Gastrocnemius medialis (tissue), 4 donors: ENCODE results near the gene GAGE12D.
"Not testable (repeated sequence)": the region's sequence is repeated elsewhere in the genome, so short reads cannot be mapped to it uniquely, and the experiment has no call there.

Source experiments
- POLR2A ChIP-seq, 2 donors: fragments of 450-650 bp; IDR thresholded peaks; one replicate each; pipeline ENCODE4 v1.6.1; 2017; ENCODE audit warnings: antibody characterized with exemption in 2 of 2, mild to moderate bottlenecking in 2 of 2, moderate library complexity in 2 of 2
- TF ChIP-seq, protein P1 (sequence below), 5 experiments: fragments of 450-650 bp in 3 of 5; fragments of 200-600 bp in 2 of 5; sonication (generic) in 2 of 5; IDR thresholded peaks in 4 of 5; conservative IDR thresholded peaks in 1 of 5; 1 replicate in 4 of 5; 2 replicates in 1 of 5; pipeline ENCODE4 v1.5.1; 2016 to 2019; ENCODE audit warnings: antibody characterized with exemption in 5 of 5, mild to moderate bottlenecking in 3 of 5, moderate library complexity in 3 of 5

DNA sequence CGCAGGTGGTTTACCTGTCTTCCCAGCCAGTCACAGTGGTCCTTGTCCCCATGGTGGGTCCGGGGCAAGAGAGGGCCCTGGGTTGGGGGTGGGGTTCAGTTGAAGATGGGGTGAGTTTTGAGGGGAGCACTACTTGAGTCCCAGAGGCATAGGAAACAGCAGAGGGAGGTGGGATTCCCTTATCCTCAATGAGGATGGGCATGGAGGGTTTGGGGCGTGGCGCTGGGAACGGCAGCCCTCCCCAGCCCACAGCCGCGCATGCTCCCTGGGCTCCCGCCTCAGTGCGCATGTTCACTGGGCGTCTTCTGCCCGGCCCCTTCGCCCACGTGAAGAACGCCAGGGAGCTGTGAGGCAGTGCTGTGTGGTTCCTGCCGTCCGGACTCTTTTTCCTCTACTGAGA lies 28.6 kb downstream of the GAGE12D start, which contains the start of gene GAGE12G:
- TF ChIP-seq, protein P1, sequence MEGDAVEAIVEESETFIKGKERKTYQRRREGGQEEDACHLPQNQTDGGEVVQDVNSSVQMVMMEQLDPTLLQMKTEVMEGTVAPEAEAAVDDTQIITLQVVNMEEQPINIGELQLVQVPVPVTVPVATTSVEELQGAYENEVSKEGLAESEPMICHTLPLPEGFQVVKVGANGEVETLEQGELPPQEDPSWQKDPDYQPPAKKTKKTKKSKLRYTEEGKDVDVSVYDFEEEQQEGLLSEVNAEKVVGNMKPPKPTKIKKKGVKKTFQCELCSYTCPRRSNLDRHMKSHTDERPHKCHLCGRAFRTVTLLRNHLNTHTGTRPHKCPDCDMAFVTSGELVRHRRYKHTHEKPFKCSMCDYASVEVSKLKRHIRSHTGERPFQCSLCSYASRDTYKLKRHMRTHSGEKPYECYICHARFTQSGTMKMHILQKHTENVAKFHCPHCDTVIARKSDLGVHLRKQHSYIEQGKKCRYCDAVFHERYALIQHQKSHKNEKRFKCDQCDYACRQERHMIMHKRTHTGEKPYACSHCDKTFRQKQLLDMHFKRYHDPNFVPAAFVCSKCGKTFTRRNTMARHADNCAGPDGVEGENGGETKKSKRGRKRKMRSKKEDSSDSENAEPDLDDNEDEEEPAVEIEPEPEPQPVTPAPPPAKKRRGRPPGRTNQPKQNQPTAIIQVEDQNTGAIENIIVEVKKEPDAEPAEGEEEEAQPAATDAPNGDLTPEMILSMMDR (IDR thresholded peaks at IDR 0.05 in 4 of 5, conservative IDR thresholded peaks at IDR 0.05 in 1 of 5) = not testable (repeated sequence)
- TF ChIP-seq POLR2A (IDR thresholded peaks at IDR 0.05) = not testable (repeated sequence)
